ENCODE measurements around the gene TUBB6.
A peak's percentile ranks its signal among the peaks of the same experiment; 100 is the strongest.

DNA sequence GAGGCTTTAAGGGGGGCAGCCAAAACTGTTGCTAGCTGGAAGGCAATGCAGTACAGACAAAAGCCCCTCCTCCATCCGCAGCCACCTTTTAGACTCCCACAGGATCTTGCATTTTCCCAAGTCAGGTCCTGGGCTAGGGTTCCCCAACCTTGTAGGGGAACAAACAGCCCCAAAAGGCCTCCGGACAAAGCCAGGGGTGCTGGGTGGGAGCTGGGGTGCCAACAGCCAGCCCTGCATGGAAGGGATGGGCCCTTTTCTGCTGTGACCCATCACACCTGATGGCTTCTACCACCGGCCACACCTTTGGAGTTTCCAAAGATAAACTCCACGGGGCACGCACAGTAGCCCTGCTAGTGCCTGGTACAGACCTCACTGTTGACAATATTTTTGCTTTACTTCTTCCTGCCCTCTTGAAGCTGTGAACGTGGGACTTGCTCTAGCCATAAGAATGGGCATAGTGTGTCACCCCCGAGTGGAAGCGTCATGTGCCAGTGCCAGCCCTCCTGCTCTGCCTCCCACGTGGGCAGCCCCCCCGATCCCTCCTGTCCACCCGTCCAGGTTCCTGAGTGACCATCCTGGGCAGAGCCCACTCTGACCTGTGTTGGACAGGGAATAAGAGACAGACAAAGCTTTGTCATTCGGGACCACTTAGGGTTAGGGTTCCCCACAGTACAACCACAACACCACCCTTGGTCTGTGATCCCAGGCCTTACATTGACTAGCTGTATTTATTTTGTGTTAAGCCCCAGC, 18.8 kb downstream of the TUBB6 start:
- no peak for TF ChIP-seq CTCF (IDR thresholded peaks at IDR 0.05)
- TF ChIP-seq POLR2AphosphoS5 (IDR thresholded peaks at IDR 0.05; ENCODE audit: low read depth, low read length), result 0 out of 2 replicates have a peak, but pooled peaks have one; percentile 8

Data from Panc1 (cell line).